IMR-90 (cell line): ENCODE data around the gene SMARCA4. TPM values are rescaled to one million over a fixed set of nuclear protein-coding genes. Genes with fewer than 3 reads are reported as not detected.

ENCODE experiments used
- ATAC-seq: fragments of 200-7000 bp; cut with Tn5 transposase; 2 replicates; pipeline ENCODE4 v1.9.1; 2020; ENCODE audit warnings: low read depth, mild to moderate bottlenecking, moderate library complexity
- BruUV-seq: library from RNA; stranded (reverse); fragments of 400-500 nt; replicated peaks from 2 replicates; lab custom pipeline; 2021; lab: Mats Ljungman, UMichigan
- CTCF ChIA-PET: fragments of 300-600 bp; formaldehyde crosslinking; extraction: SDS; loops from one replicate; lab custom pipeline; 2021; ENCODE audit warnings: antibody characterized with exemption; lab: Yijun Ruan, JAX
- POLR2A ChIA-PET: fragments of 300-600 bp; sonication (Branson Sonifier 250); formaldehyde crosslinking; loops from one replicate; lab custom pipeline; 2022; ENCODE audit warnings: antibody characterized with exemption; ENCODE audit not compliant: unreplicated experiment; lab: Charles Lee
- DNase-seq: peaks from one replicate; pipeline ENCODE4 v3.0.0; 2013
- H2AFZ ChIP-seq: replicated peaks from 2 replicates; pipeline ENCODE3; 2013; ENCODE audit warnings: low read length, mild to moderate bottlenecking; ENCODE audit not compliant: poor library complexity
- H2AK5ac ChIP-seq: 2 replicates; pipeline ENCODE4 v1.6.1; 2013; ENCODE audit warnings: low read depth, low read length, inconsistent platforms
- H2AK9ac ChIP-seq: replicated peaks from 2 replicates; pipeline ENCODE3; 2013; ENCODE audit warnings: mild to moderate bottlenecking, low read depth, low read length, moderate library complexity; ENCODE audit not compliant: poor library complexity
- H2BK120ac ChIP-seq: 2 replicates; pipeline ENCODE4 v1.6.1; 2013; ENCODE audit warnings: low read depth, low read length, inconsistent platforms
- H2BK15ac ChIP-seq: 3 replicates; pipeline ENCODE4 v1.6.1; 2013; ENCODE audit warnings: low read depth, low read length, inconsistent platforms
- H2BK20ac ChIP-seq: 2 replicates; pipeline ENCODE4 v1.6.1; 2013; ENCODE audit warnings: low read depth, mild to moderate bottlenecking, inconsistent platforms, low read length, moderate library complexity
- H2BK5ac ChIP-seq: 2 replicates; pipeline ENCODE4 v1.6.1; 2013; ENCODE audit warnings: mild to moderate bottlenecking, low read depth, low read length, inconsistent platforms; ENCODE audit not compliant: poor library complexity, severe bottlenecking
- H3K14ac ChIP-seq: replicated peaks from 2 replicates; pipeline ENCODE4 v1.6.1; 2013; ENCODE audit warnings: low read depth, low read length, inconsistent platforms
- H3K18ac ChIP-seq: 2 replicates; pipeline ENCODE4 v1.6.1; 2013; ENCODE audit warnings: low read depth, low read length, control low read depth
- H3K23ac ChIP-seq: 2 replicates; pipeline ENCODE4 v1.6.1; 2013; ENCODE audit warnings: low read depth, low read length, inconsistent platforms
- H3K27ac ChIP-seq: 2 replicates; pipeline ENCODE4 v1.5.1; 2013; ENCODE audit warnings: mild to moderate bottlenecking, control low read depth, low read length; ENCODE audit not compliant: insufficient read depth
- H3K27me3 ChIP-seq: 2 replicates; pipeline ENCODE4 v1.6.1; 2013; ENCODE audit warnings: low read length; ENCODE audit not compliant: control insufficient read depth, insufficient read depth
- H3K36me3 ChIP-seq: 2 replicates; pipeline ENCODE4 v1.6.1; 2013; ENCODE audit warnings: low read length, mixed read lengths; ENCODE audit not compliant: control insufficient read depth, insufficient read depth
- H3K4ac ChIP-seq: 2 replicates; pipeline ENCODE4 v1.6.1; 2013; ENCODE audit warnings: low read depth, low read length, inconsistent platforms
- H3K4me1 ChIP-seq: 2 replicates; pipeline ENCODE4 v1.6.1; 2013; ENCODE audit warnings: low read length, mixed read lengths; ENCODE audit not compliant: control insufficient read depth, insufficient read depth
- H3K4me2 ChIP-seq: 2 replicates; pipeline ENCODE4 v1.6.1; 2013; ENCODE audit warnings: low read depth, mild to moderate bottlenecking, control low read depth, low read length, moderate library complexity
- H3K4me3 ChIP-seq: 2 replicates; pipeline ENCODE4 v1.5.1; 2013; ENCODE audit warnings: low read depth, mild to moderate bottlenecking, control low read depth, low read length, moderate library complexity; ENCODE audit not compliant: insufficient read depth
- H3K56ac ChIP-seq: 2 replicates; pipeline ENCODE4 v1.6.1; 2013; ENCODE audit warnings: low read length, inconsistent platforms; ENCODE audit not compliant: insufficient read depth; ENCODE audit errors: extremely low read depth
- H3K79me1 ChIP-seq, 2 experiments: 2 replicates each; pipeline ENCODE4 v1.6.1; 2013; ENCODE audit warnings: low read length in 2 of 2, inconsistent platforms in 1 of 2, low read depth in 1 of 2
- H3K9ac ChIP-seq: 2 replicates; pipeline ENCODE4 v1.6.1; 2013; ENCODE audit warnings: low read depth, low read length, control low read depth
- H3K9me1 ChIP-seq: 2 replicates; pipeline ENCODE4 v1.6.1; 2013; ENCODE audit warnings: low read length, inconsistent platforms; ENCODE audit not compliant: insufficient read depth
- H3K9me3 ChIP-seq: 2 replicates; pipeline ENCODE4 v1.6.1; 2013; ENCODE audit warnings: low read length; ENCODE audit not compliant: control insufficient read depth, insufficient read depth
- H4K20me1 ChIP-seq: 2 replicates; pipeline ENCODE4 v1.6.1; 2013; ENCODE audit warnings: low read length, inconsistent platforms; ENCODE audit not compliant: insufficient read depth
- H4K5ac ChIP-seq: 2 replicates; pipeline ENCODE4 v1.6.1; 2013; ENCODE audit warnings: mild to moderate bottlenecking, low read depth, low read length, control low read depth
- H4K8ac ChIP-seq, 2 experiments: 2 replicates each; pipeline ENCODE4 v1.6.1; 2013; ENCODE audit warnings: low read depth in 2 of 2, low read length in 2 of 2, control low read depth in 1 of 2, inconsistent platforms in 1 of 2
- H4K91ac ChIP-seq: 2 replicates; pipeline ENCODE4 v1.6.1; 2013; ENCODE audit warnings: low read depth, low read length, inconsistent platforms; ENCODE audit not compliant: insufficient read depth
- BHLHE40 ChIP-seq: fragments of 150-350 bp; IDR thresholded peaks from 2 replicates; pipeline ENCODE4 v1.6.1; 2016; ENCODE audit warnings: mild to moderate bottlenecking, low read depth, low read length
- CEBPB ChIP-seq: IDR thresholded peaks from 2 replicates; pipeline ENCODE4 v1.6.1; 2012; ENCODE audit warnings: low read depth, low read length, improper control_type of control experiment
- CHD1 ChIP-seq: IDR thresholded peaks from 2 replicates; pipeline ENCODE4 v1.6.1; 2012; ENCODE audit warnings: low read depth, low read length, improper control_type of control experiment
- FOS ChIP-seq: fragments of 150-350 bp; IDR thresholded peaks from 2 replicates; pipeline ENCODE4 v1.6.1; 2016; ENCODE audit warnings: low read depth, low read length
- MAFK ChIP-seq: IDR thresholded peaks from 2 replicates; pipeline ENCODE4 v1.6.1; 2012; ENCODE audit warnings: low read depth, low read length, improper control_type of control experiment
- MAZ ChIP-seq: IDR thresholded peaks from 2 replicates; pipeline ENCODE4 v1.6.1; 2012; ENCODE audit warnings: low read depth, mild to moderate bottlenecking, low read length, improper control_type of control experiment, moderate library complexity, borderline replicate concordance
- NFE2L2 ChIP-seq: fragments of 150-350 bp; IDR thresholded peaks from 2 replicates; pipeline ENCODE4 v1.6.1; 2016; ENCODE audit warnings: low read depth, mild to moderate bottlenecking, low read length
- POLR2A ChIP-seq: IDR thresholded peaks from 2 replicates; pipeline ENCODE4 v1.6.1; 2012; ENCODE audit warnings: mild to moderate bottlenecking, low read depth, low read length
- RAD21 ChIP-seq: IDR thresholded peaks from 2 replicates; pipeline ENCODE4 v1.6.1; 2012; ENCODE audit warnings: low read length, improper control_type of control experiment
- RFX5 ChIP-seq: IDR thresholded peaks from 2 replicates; pipeline ENCODE4 v1.8.0; 2012; ENCODE audit warnings: low read depth, mild to moderate bottlenecking, low read length, moderate library complexity
- SMC3 ChIP-seq: fragments of 150-350 bp; IDR thresholded peaks from 2 replicates; pipeline ENCODE4 v1.6.1; 2016; ENCODE audit warnings: low read depth, mild to moderate bottlenecking, antibody characterized with exemption, low read length, moderate library complexity
- USF2 ChIP-seq: fragments of 150-350 bp; IDR thresholded peaks from 2 replicates; pipeline ENCODE4 v1.6.1; 2017; ENCODE audit warnings: mild to moderate bottlenecking, antibody characterized with exemption, low read length, low read depth
- WGBS, 2 experiments: methylation state at CpG; one replicate each; pipeline versions ENCODE4 v1.1.5 to v1.1.7; 2013; ENCODE audit warnings: missing lambda C conversion rate in 2 of 2; ENCODE audit not compliant: insufficient read length in 1 of 2; ENCODE audit errors: extremely low coverage in 2 of 2; 5-methylcytosine and 5-hydroxymethylcytosine counted together
- dilution Hi-C: fragments of 300-500 bp; cut with HindIII; formaldehyde crosslinking; loops from one replicate; pipeline ENCODE4 v1.14.3; 2018; ENCODE audit warnings: low sequenced_read_pairs; ENCODE audit not compliant: unreplicated experiment
- in situ Hi-C: fragments of 300-500 bp; cut with MboI; formaldehyde crosslinking; loops from 3 replicates; pipeline ENCODE4 v1.14.3; 2019; ENCODE audit warnings: low sequenced_read_pairs, inconsistent platforms, mixed read lengths
- intact Hi-C: fragments of 100-400 bp; cut with micrococcal nuclease; formaldehyde crosslinking; loops from 2 replicates; pipeline ENCODE4 v1.10.0; 2022
- polyA plus RNA-seq, 3 experiments: library from polyadenylated mRNA; depleted of rRNA; stranded (reverse); fragments of >200 nt; gene quantifications; 2 replicates each; pipeline ENCODE4 v1.2.3, GENCODE V29; 2012; ENCODE audit warnings: low replicate concordance in 1 of 3
- total RNA-seq: library from RNA; depleted of rRNA; stranded (reverse); fragments of >200 nt; gene quantifications from 2 replicates; pipeline ENCODE4 v1.2.3, GENCODE V29; 2012
- TF ChIP-seq, protein P1 (sequence below): conservative IDR thresholded peaks from 2 replicates; pipeline ENCODE4 v1.5.1; 2012; ENCODE audit warnings: mild to moderate bottlenecking, low read depth, low read length, improper control_type of control experiment
- TF ChIP-seq, protein P2 (sequence below): fragments of 150-350 bp; IDR thresholded peaks from 2 replicates; pipeline ENCODE4 v1.6.1; 2016; ENCODE audit warnings: low read depth, mild to moderate bottlenecking, low read length, moderate library complexity, borderline replicate concordance

SMARCA4 gene
- total and polyA plus RNA-seq, 2 of the 4 experiments (the other 2 are of a cell fraction), result 41.4 to 85.6 TPM

DNA sequence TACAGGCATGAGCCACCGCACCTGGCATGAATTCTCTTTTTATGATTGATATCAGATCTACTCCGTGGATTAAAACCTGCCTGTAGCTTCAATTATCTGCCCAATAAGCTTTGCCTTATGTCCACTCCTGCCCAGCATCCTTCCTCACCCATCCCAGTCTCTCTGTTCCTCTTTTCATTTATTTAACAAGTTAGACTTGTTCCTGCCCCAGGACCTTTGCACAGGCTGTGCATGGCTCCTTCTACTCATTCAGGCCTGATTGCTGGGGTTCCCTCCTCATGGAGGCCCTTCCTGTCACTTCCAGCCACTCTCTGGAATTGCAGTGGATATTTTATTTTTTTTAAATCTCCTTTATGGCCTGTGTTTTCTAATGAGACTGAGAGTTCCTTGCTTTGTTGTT lies 27.6 kb downstream of the SMARCA4 start:
- ChIA-PET CTCF (interaction anchor here (0.9 kb wide), 1 partner anchor 10 kb away, joined by 3 read pairs; no protein-coding TSS in a partner anchor), POLR2A (no interaction called here)
- H2AFZ ChIP-seq, result no peak overlapping the region
- H3K27ac ChIP-seq, result no peak overlapping the region
- no peak for ATAC-seq
- H4K5ac ChIP-seq, result no peak overlapping the region
- H4K8ac ChIP-seq, result no peak overlapping the region
- H2BK120ac ChIP-seq, result no peak overlapping the region
- in situ Hi-C loops (no loop called here), intact Hi-C loops (no loop called here), dilution Hi-C loops (no loop called here)
- no peaks in the 10 kb centered on the region for H3K9me1 ChIP-seq
- no peak overlapping the region for H2AK5ac ChIP-seq
- H3K14ac ChIP-seq, result no peak overlapping the region
- no peak overlapping the region for H3K56ac ChIP-seq
- H3K4me3 ChIP-seq, result no peak overlapping the region
- no TSS peak for BruUV-seq
- no peak overlapping the region for H2BK5ac ChIP-seq
- no peak overlapping the region for H3K9ac ChIP-seq
- H4K20me1 ChIP-seq, result peaks cover 44% of the 10 kb centered on the region
- no CpG with 5 or more reads among the region's 2 CpGs for WGBS, 2 experiments
- H3K79me1 ChIP-seq, result peaks cover 6 to 59% of the 10 kb centered on the region in 2 experiments
- no peak for TF ChIP-seq NFE2L2
- TF ChIP-seq FOS, result no peak
- TF ChIP-seq, protein P1, sequence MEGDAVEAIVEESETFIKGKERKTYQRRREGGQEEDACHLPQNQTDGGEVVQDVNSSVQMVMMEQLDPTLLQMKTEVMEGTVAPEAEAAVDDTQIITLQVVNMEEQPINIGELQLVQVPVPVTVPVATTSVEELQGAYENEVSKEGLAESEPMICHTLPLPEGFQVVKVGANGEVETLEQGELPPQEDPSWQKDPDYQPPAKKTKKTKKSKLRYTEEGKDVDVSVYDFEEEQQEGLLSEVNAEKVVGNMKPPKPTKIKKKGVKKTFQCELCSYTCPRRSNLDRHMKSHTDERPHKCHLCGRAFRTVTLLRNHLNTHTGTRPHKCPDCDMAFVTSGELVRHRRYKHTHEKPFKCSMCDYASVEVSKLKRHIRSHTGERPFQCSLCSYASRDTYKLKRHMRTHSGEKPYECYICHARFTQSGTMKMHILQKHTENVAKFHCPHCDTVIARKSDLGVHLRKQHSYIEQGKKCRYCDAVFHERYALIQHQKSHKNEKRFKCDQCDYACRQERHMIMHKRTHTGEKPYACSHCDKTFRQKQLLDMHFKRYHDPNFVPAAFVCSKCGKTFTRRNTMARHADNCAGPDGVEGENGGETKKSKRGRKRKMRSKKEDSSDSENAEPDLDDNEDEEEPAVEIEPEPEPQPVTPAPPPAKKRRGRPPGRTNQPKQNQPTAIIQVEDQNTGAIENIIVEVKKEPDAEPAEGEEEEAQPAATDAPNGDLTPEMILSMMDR, result no peak
- no peak for TF ChIP-seq CHD1
- TF ChIP-seq RFX5, result no peak
- TF ChIP-seq CEBPB, result no peak
- TF ChIP-seq POLR2A, result no peak
- TF ChIP-seq, protein P2, sequence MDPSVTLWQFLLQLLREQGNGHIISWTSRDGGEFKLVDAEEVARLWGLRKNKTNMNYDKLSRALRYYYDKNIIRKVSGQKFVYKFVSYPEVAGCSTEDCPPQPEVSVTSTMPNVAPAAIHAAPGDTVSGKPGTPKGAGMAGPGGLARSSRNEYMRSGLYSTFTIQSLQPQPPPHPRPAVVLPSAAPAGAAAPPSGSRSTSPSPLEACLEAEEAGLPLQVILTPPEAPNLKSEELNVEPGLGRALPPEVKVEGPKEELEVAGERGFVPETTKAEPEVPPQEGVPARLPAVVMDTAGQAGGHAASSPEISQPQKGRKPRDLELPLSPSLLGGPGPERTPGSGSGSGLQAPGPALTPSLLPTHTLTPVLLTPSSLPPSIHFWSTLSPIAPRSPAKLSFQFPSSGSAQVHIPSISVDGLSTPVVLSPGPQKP, result no peak
- TF ChIP-seq USF2, result no peak
- no peak for TF ChIP-seq RAD21
- no peak for TF ChIP-seq MAZ
- no peak for TF ChIP-seq SMC3
- TF ChIP-seq BHLHE40, result no peak
- TF ChIP-seq MAFK, result no peak
- no peak overlapping the region for H2BK15ac ChIP-seq
- H3K23ac ChIP-seq, result no peak overlapping the region
- H3K9me3 ChIP-seq, result no peaks in the 10 kb centered on the region
- no peak overlapping the region for H2AK9ac ChIP-seq
- peaks cover 83% of the 10 kb centered on the region for H3K36me3 ChIP-seq
- no peak for DNase-seq
- no peak overlapping the region for H4K91ac ChIP-seq
- no peak overlapping the region for H3K4me2 ChIP-seq
- H3K4me1 ChIP-seq, result no peaks in the 10 kb centered on the region
- H3K18ac ChIP-seq, result no peak overlapping the region
- H2BK20ac ChIP-seq, result no peak overlapping the region
- no peak overlapping the region for H3K4ac ChIP-seq
- H3K27me3 ChIP-seq, result no peaks in the 10 kb centered on the region
